Stimulated activated CD8-positive, alpha-beta memory T cell treated with anti-CD3 and anti-CD28 coated beads, Interleukin-15, amount 100 ng/mL, for 4 hours (primary cell): ENCODE measurements around the gene RNF149.
A peak's percentile ranks its signal among the peaks of the same experiment; 100 is the strongest.
"Not testable (repeated sequence)": the region's sequence is repeated elsewhere in the genome, so short reads cannot be mapped to it uniquely, and the experiment has no call there.

Experiments used
- DNase-seq, 2 donors: peaks; one replicate each; pipeline ENCODE4 v3.0.0-alpha.2; 2020; ENCODE audit warnings: low read depth in 2 of 2

RNF149 gene

GRCh38 chr2:101308432-101309210 lies at the start of gene RNF149:
RNF149 (minus strand) TSS chr2:101308701; CDS start chr2:101308588, 113 bp downstream.
- peak; percentile 82 to 84 for DNase-seq

GRCh38 chr2:101357376-101357775 lies 48.9 kb upstream of the RNF149 start:
- DNase-seq = no peak

- no peak for DNase-seq
These were observed 48.0 kb upstream of the RNF149 start for GRCh38 chr2:101356521-101356920.

- DNase-seq = no peak
These were observed 47.6 kb upstream of the RNF149 start for GRCh38 chr2:101356055-101356454.

- no peak for DNase-seq
These were observed 47.0 kb upstream of the RNF149 start for GRCh38 chr2:101355401-101356054.

GRCh38 chr2:101354420-101355311 lies 46.2 kb upstream of the RNF149 start:
- no peak for DNase-seq

- not testable (repeated sequence) for DNase-seq
These were observed 44.1 kb upstream of the RNF149 start for GRCh38 chr2:101352631-101353030.

GRCh38 chr2:101351207-101351606 lies 42.7 kb upstream of the RNF149 start:
- DNase-seq = no peak

GRCh38 chr2:101349893-101350662 lies 41.6 kb upstream of the RNF149 start:
- no peak for DNase-seq

GRCh38 chr2:101348883-101349282 lies 40.4 kb upstream of the RNF149 start:
- DNase-seq = no peak

GRCh38 chr2:101346909-101347308 lies 38.4 kb upstream of the RNF149 start:
- no peak for DNase-seq

GRCh38 chr2:101344137-101344536 lies 35.6 kb upstream of the RNF149 start:
- no peak for DNase-seq

GRCh38 chr2:101342625-101343008 lies 34.1 kb upstream of the RNF149 start:
- no peak for DNase-seq

- DNase-seq = peak in 1 of 2 donors; percentile 21
These were observed 33.6 kb upstream of the RNF149 start for GRCh38 chr2:101341901-101342624.

GRCh38 chr2:101341421-101341820 lies 32.9 kb upstream of the RNF149 start:
- DNase-seq = no peak

GRCh38 chr2:101340141-101340551 lies 31.6 kb upstream of the RNF149 start:
- no peak for DNase-seq

GRCh38 chr2:101339266-101339880 lies 30.9 kb upstream of the RNF149 start:
- no peak for DNase-seq

- DNase-seq = no peak
These were observed 29.4 kb upstream of the RNF149 start for GRCh38 chr2:101337877-101338276.

- DNase-seq = no peak
These were observed 24.6 kb upstream of the RNF149 start for GRCh38 chr2:101332885-101333766.
